Nephron progenitor cell (in vitro differentiated cells): ENCODE data around the gene PSMC3.

Experiments
- DNase-seq: peaks from one replicate; pipeline ENCODE4 v3.0.0; 2021
- H3K27ac Mint-ChIP-seq: 2 replicates; pipeline ENCODE4 v1.8.0; 2021; ENCODE audit warnings: mild to moderate bottlenecking, moderate library complexity, mixed read lengths
- H3K27me3 Mint-ChIP-seq: 2 replicates; pipeline ENCODE4 v1.8.0; 2021; ENCODE audit warnings: mild to moderate bottlenecking, low read depth, mixed read lengths; ENCODE audit not compliant: poor library complexity
- H3K36me3 Mint-ChIP-seq: 2 replicates; pipeline ENCODE4 v1.8.0; 2021; ENCODE audit warnings: low read depth, mixed read lengths
- H3K4me1 Mint-ChIP-seq: 2 replicates; pipeline ENCODE4 v1.8.0; 2021; ENCODE audit warnings: mixed read lengths
- H3K4me3 Mint-ChIP-seq: 2 replicates; pipeline ENCODE4 v1.8.0; 2021; ENCODE audit warnings: mild to moderate bottlenecking, moderate library complexity, mixed read lengths
- H3K9me3 Mint-ChIP-seq: 2 replicates; pipeline ENCODE4 v1.8.0; 2021; ENCODE audit warnings: mild to moderate bottlenecking, moderate library complexity, mixed read lengths
- TF ChIP-seq, protein P1 (sequence below): fragments of 200-600 bp; sonication (generic); IDR thresholded peaks from 2 replicates; pipeline ENCODE4 v1.5.0; 2021; ENCODE audit warnings: antibody characterized with exemption

The PSMC3 gene

DNA sequence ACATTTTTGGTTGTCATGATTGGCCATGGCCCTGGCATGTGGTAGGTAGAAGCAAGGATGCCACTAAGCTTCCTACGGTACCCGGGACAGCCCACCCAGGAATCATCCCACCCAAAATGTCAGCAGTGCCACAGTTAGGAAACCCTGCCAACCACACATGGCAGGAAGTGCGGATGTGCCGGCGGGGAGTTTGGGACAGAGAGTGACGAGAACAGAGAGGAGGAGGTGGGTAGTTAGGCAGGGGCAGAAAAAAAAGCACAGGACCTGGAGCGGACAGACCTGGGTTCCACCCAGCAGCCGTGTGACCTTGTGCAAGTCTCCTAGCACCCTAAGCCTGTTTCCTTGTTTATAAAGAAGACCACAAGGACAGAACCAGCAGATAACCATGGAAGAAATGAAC, 51.2 kb downstream of the PSMC3 start:
- H3K27ac Mint-ChIP-seq = no peak overlapping the region
- no peaks in the 10 kb centered on the region for H3K36me3 Mint-ChIP-seq
- peaks cover under 1% of the 10 kb centered on the region for H3K27me3 Mint-ChIP-seq
- no peaks in the 10 kb centered on the region for H3K9me3 Mint-ChIP-seq
- no peak overlapping the region for H3K4me3 Mint-ChIP-seq
- no peak for DNase-seq
- TF ChIP-seq, protein P1, sequence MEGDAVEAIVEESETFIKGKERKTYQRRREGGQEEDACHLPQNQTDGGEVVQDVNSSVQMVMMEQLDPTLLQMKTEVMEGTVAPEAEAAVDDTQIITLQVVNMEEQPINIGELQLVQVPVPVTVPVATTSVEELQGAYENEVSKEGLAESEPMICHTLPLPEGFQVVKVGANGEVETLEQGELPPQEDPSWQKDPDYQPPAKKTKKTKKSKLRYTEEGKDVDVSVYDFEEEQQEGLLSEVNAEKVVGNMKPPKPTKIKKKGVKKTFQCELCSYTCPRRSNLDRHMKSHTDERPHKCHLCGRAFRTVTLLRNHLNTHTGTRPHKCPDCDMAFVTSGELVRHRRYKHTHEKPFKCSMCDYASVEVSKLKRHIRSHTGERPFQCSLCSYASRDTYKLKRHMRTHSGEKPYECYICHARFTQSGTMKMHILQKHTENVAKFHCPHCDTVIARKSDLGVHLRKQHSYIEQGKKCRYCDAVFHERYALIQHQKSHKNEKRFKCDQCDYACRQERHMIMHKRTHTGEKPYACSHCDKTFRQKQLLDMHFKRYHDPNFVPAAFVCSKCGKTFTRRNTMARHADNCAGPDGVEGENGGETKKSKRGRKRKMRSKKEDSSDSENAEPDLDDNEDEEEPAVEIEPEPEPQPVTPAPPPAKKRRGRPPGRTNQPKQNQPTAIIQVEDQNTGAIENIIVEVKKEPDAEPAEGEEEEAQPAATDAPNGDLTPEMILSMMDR = no peak
- peaks cover 28% of the 10 kb centered on the region for H3K4me1 Mint-ChIP-seq

DNA sequence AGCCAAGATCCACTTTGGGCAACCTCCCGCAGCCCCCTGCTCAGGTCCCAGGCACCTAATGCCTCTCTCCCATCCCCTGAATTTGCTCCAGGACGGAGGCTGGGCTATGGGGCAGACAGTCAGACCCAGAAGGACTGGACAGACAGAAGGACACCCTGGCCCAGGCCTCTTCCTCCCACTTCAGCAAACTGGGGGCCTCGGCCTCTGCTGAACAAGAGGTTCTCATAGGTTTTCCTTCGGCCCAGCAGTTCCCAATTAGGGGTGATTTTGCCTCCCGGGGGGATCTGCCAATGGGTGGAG, 51.6 kb downstream of the PSMC3 start:
- Mint-ChIP-seq H3K27ac (no peak overlapping the region), H3K27me3 (peaks cover 4% of the 10 kb centered on the region), H3K4me3 (no peak overlapping the region), H3K36me3 (no peaks in the 10 kb centered on the region), H3K4me1 (peaks cover 28% of the 10 kb centered on the region), H3K9me3 (no peaks in the 10 kb centered on the region)
- TF ChIP-seq, protein P1 = no peak
- DNase-seq = no peak

DNA sequence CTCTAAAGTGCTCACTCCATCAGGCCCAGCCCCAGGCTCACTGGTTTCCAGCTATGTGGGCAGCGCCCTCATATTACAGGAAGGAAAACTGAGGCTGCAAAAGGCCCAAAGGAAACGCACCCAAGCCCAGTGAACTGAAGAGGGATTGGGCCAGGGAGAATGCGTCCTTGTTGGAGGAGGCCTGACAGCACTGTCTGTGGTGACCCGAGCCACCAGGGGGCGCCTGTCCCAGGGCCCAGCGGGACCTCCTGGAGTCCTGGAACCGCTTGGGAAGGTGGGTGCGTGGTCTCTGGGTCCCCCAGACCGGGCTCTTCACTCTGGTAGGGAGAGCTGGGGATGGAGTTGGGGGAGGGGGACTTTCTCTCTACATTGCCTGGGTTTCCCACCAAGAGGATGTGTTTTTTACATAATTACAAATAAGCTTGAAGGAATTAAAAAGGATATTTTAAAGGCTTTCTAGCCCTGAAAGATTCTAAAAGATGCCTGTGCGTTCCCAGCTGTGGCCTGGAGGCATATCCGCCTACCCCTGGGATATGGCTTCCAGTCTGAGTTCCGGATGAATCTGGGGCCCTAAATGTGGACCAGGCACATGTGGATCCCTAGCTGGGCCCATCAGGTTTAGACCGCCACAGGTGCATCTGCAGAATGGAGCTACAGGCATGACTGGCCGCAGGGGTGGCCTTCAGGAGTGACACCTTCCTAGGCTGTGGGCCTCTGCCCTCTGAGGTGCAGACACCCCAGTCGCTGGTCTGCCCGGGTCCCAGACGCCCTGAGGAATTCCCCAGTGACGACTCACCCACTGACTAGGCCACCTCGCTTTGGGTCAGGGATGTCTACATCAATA, 52.1 kb downstream of the PSMC3 start:
- no peak overlapping the region for H3K27ac Mint-ChIP-seq

DNA sequence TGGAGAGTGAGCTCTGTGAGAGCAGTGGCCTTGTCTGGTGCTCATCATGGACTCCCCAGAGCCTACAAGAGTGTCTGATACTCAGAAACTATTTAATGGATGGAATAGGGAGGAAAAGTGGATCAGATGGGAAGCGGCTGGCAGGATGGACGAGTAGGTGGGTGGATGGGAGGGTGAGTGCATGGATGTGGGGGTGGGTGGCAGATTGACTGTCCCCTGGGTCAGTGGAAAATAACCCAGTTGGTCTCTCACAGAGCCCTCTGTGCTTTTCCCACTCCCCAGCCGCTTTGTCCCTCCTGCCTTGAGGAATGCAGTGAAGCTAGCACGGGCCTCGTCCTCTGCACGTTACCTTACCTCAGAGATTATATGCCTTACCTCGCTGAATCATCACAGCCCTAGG, 53.8 kb downstream of the PSMC3 start:
- H3K4me1 Mint-ChIP-seq = peaks cover 22% of the 10 kb centered on the region
- H3K27ac Mint-ChIP-seq = peak overlapping the region; percentile 30
- H3K36me3 Mint-ChIP-seq = no peaks in the 10 kb centered on the region
- DNase-seq = no peak
- H3K9me3 Mint-ChIP-seq = no peaks in the 10 kb centered on the region
- no peak overlapping the region for H3K4me3 Mint-ChIP-seq
- H3K27me3 Mint-ChIP-seq = peaks cover 17% of the 10 kb centered on the region
- TF ChIP-seq, protein P1 = no peak

More for the DNA sequence above, 52.1 kb downstream of the PSMC3 start:
- TF ChIP-seq, protein P1 = peak; percentile 96
- H3K36me3 Mint-ChIP-seq = no peaks in the 10 kb centered on the region
- peaks cover 28% of the 10 kb centered on the region for H3K4me1 Mint-ChIP-seq
- peaks cover 10% of the 10 kb centered on the region for H3K27me3 Mint-ChIP-seq
- no peaks in the 10 kb centered on the region for H3K9me3 Mint-ChIP-seq
- no peak overlapping the region for H3K4me3 Mint-ChIP-seq
- peak; percentile 92 for DNase-seq

DNA sequence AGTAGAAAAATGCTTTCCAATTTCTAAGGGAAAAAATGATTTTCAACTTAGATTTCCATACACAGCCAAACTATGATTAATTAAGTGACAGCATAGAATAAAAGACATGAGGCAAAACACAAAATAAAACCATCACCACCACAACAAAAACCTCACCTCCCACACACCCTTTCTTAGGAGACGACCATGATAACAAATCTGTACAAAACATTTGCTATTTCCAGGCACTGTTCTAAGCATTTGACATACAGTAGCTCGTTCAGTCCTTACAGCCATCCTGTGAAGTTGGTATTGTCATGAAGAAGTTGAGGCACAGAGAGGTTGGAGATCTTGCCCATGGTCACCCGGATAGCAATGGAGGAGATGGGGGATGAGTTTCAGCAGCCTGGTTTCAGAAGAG, 56.6 kb downstream of the PSMC3 start:
- Mint-ChIP-seq H3K4me3 (no peak overlapping the region), H3K27ac (no peak overlapping the region), H3K9me3 (peaks cover 4% of the 10 kb centered on the region), H3K4me1 (peaks cover 8% of the 10 kb centered on the region), H3K36me3 (no peaks in the 10 kb centered on the region), H3K27me3 (peaks cover 22% of the 10 kb centered on the region)
- DNase-seq = no peak
- TF ChIP-seq, protein P1 = no peak
